ENCODE data around the gene CEP85.
"Not testable (repeated sequence)": the region's sequence is repeated elsewhere in the genome, so short reads cannot be mapped to it uniquely, and the experiment has no call there.

Gene CEP85

DNA sequence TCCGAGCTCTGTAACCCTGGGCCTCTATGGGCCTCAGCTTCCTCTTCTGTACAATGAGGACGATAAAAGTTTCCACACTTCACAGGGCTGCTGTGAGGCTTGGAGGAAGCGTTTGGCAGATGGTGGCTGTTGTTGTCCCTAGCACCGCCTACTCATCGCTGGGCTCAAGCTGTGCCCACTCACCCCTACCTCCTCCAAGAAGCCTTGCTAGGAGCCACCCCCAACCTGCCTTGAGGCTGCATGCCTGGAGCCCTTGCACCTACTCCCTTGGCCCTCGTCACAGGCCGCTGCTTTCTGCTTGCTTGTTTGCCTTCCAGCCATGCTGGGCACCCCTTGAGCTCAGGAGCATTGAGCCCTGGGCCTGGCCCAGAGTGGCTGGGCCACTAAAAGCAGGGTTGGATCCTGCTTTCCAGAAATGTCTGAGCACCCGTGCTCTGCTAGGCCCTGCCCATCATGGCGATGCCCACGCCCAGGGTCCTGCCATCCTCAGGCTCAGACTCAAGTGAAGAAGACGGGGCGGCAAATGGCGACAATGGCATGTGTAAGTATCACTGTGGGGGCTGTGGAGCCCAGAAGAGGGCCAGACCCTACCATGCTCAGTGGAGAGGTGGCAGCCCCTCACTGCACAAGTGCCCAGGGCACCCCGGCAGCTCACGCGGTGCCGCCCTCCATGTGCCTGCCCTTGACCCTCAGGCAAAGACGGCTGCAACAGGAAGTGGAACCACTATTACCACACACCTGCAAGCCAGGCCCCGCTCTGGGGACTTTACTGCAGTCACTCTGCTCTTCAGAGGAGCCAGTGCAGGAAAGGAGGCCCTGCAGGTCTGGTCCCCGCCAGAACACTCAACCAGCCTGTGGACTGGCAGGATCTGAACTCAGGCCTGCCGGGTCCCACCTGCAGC is 55.4 kb downstream of the CEP85 start:
- Histone ChIP-seq H3K36me3 (peaks cover 5% of the 10 kb centered on the region), H3K27ac (peak overlapping the region; percentile 100), H3K9me3 (no peaks in the 10 kb centered on the region), H3K4me1 (ENCODE audit: control insufficient read depth in 1 of 2, insufficient read depth in 1 of 2, low read depth in 1 of 2, low read length in 1 of 2) (peaks cover 88% of the 10 kb centered on the region in 2 experiments), H3K4me3 (ENCODE audit: low read depth in 1 of 2, low read length in 1 of 2) (peak overlapping the region; percentile 36 to 56), H3K27me3 (no peaks in the 10 kb centered on the region)
- TF ChIP-seq, protein P1, sequence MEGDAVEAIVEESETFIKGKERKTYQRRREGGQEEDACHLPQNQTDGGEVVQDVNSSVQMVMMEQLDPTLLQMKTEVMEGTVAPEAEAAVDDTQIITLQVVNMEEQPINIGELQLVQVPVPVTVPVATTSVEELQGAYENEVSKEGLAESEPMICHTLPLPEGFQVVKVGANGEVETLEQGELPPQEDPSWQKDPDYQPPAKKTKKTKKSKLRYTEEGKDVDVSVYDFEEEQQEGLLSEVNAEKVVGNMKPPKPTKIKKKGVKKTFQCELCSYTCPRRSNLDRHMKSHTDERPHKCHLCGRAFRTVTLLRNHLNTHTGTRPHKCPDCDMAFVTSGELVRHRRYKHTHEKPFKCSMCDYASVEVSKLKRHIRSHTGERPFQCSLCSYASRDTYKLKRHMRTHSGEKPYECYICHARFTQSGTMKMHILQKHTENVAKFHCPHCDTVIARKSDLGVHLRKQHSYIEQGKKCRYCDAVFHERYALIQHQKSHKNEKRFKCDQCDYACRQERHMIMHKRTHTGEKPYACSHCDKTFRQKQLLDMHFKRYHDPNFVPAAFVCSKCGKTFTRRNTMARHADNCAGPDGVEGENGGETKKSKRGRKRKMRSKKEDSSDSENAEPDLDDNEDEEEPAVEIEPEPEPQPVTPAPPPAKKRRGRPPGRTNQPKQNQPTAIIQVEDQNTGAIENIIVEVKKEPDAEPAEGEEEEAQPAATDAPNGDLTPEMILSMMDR (IDR thresholded peaks at IDR 0.05) = peak; percentile 31

DNA sequence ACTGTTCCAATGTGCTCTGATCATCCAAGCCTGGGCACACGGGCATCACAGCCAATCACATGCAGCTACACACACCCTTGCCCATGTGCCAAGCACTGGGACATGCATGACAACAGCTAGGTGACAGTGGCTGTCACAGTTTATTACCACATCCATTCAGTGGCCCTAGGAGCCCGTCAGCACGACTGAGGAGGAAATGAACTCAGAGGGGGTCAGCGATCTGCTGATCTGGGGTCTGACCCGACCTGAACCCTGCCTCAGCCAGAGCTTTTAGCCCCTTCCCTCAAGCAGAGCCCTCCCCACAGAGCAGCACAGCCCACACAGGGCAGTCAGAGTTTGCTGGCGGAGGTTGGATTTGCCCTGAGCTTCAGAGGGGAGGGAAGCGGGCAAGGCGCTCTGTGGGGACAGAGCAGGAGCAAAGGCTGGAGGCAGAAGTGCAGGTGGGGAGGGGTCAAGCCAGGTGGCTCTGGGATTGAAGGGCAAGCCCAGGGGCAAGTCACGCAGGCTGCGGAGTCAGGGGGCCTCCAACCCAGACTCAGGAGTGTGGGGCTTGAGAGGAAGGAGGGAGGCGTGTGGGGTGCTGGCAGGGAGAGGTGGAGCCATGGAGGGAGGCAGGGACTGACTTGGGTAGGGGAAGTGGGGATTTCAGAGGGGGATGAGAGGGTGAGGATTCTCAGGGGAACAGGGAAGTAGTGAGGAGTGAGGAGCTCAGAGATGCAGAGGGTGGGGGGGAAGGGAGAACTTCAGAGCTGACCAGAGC is 56.3 kb downstream of the CEP85 start:
- Histone ChIP-seq H3K9me3 (no peaks in the 10 kb centered on the region), H3K4me3 (ENCODE audit: low read depth in 1 of 2, low read length in 1 of 2) (peak overlapping the region; percentile 36 to 56), H3K4me1 (ENCODE audit: control insufficient read depth in 1 of 2, insufficient read depth in 1 of 2, low read depth in 1 of 2, low read length in 1 of 2) (peaks cover 79% of the 10 kb centered on the region in 2 experiments), H3K36me3 (no peaks in the 10 kb centered on the region), H3K27me3 (no peaks in the 10 kb centered on the region), H3K27ac (peak overlapping the region; percentile 100)
- TF ChIP-seq, protein P1 (IDR thresholded peaks at IDR 0.05) = peak; percentile 18

DNA sequence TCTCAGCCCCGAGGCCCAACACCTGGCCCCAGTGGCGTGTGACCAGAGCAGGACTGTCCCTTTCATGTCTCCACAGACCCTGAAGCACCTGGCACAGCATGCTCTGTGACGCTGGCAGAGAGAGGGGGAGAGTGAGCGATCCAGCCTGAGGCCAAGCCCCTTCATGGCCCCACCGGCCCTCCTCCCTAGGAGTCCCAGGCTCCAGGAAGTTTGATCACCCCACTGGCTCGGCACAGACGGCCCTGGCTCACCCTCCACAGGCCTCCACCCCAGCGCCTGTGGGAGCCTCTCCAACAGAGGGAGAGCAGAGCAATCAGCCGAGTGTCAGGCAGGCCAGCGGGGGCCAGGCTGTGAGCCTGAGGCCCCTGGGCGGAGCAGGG is 56.9 kb downstream of the CEP85 start:
- no peaks in the 10 kb centered on the region for H3K27me3 ChIP-seq
- peaks cover 73 to 74% of the 10 kb centered on the region in 2 experiments for H3K4me1 ChIP-seq (ENCODE audit: control insufficient read depth in 1 of 2, insufficient read depth in 1 of 2, low read depth in 1 of 2, low read length in 1 of 2)
- no peaks in the 10 kb centered on the region for H3K9me3 ChIP-seq
- peak overlapping the region; percentile 36 to 56 for H3K4me3 ChIP-seq (ENCODE audit: low read depth in 1 of 2, low read length in 1 of 2)
- peaks cover 5% of the 10 kb centered on the region for H3K36me3 ChIP-seq
- TF ChIP-seq, protein P1 (IDR thresholded peaks at IDR 0.05) = no peak
- peak overlapping the region; percentile 100 for H3K27ac ChIP-seq

DNA sequence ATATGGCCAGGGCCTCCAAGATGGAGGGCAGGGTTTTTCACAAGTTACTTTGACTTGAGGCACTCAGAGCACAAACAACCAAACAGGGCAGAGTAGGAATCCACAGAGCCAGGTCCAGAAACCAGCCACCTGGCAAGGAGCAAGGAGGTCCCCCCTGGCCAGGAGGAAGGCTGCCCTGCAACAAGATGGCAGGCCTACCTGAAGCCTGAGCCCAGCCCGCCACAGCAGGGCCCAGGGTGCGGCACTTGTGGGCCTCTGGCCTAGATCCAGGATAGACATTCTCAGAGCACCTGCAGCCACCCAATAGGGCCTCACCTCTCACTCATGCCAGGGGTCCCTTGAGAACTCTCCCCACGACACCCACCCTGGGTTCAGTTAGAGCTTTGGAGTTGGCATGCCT is 57.4 kb downstream of the CEP85 start:
- TF ChIP-seq, protein P1 (IDR thresholded peaks at IDR 0.05) = no peak
- peak overlapping the region in 1 of 2 experiments; percentile 56 for H3K4me3 ChIP-seq (ENCODE audit: low read depth in 1 of 2, low read length in 1 of 2)
- peaks cover 9% of the 10 kb centered on the region for H3K36me3 ChIP-seq
- H3K27ac ChIP-seq = peak overlapping the region; percentile 100
- H3K27me3 ChIP-seq = no peaks in the 10 kb centered on the region
- peaks cover 68% of the 10 kb centered on the region in 2 experiments for H3K4me1 ChIP-seq (ENCODE audit: control insufficient read depth in 1 of 2, insufficient read depth in 1 of 2, low read depth in 1 of 2, low read length in 1 of 2)
- no peaks in the 10 kb centered on the region for H3K9me3 ChIP-seq

DNA sequence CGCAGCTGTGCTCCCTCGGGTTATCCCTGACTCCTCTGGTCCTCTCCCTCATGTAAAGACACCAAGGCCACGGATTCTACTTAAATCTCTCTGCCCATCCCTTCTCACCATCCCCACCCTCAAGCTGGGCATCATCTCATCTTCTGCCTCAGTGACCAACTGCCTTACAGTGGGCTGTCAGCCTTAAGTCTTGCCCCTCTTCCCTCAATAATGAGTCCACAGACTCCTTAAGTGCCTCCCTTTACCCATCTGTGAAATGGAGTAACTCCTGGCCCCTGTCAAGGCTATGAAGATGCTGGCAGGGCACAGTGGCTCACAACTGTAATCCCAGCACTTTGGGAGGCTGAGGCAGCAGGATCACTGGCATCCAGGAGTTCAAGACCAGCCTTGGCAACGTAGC is 57.9 kb downstream of the CEP85 start:
- no peaks in the 10 kb centered on the region for H3K9me3 ChIP-seq
- peak overlapping the region in 1 of 2 experiments; percentile 56 for H3K4me3 ChIP-seq (ENCODE audit: low read depth in 1 of 2, low read length in 1 of 2)
- peak overlapping the region; percentile 100 for H3K27ac ChIP-seq
- peaks cover 9% of the 10 kb centered on the region for H3K36me3 ChIP-seq
- peaks cover 63% of the 10 kb centered on the region in 2 experiments for H3K4me1 ChIP-seq (ENCODE audit: control insufficient read depth in 1 of 2, insufficient read depth in 1 of 2, low read depth in 1 of 2, low read length in 1 of 2)
- no peaks in the 10 kb centered on the region for H3K27me3 ChIP-seq
- TF ChIP-seq, protein P1 (IDR thresholded peaks at IDR 0.05) = no peak

DNA sequence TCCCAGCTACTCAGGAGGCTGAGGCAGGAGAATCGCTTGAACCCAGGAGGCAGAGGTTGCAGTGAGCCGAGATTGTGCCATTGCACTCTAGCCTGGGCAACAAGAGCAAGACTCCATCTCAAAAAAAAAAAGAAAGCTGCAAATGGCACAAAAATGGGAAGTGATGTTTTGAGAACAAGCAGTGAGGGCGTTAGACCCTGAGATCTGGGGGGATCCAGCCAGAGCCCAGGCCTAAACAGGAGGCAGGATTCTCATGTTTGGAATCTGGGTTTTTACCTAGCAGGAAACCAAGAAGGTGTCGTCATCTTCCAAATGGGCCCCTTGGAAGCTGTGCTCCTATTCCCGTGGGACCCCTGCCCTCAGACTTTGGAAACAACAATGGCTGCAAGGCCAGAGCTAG is 58.7 kb downstream of the CEP85 start:
- H3K27me3 ChIP-seq; H3K4me3 ChIP-seq (ENCODE audit: low read depth in 1 of 2, low read length in 1 of 2); H3K9me3 ChIP-seq; H3K36me3 ChIP-seq: not testable (repeated sequence)
- Histone ChIP-seq H3K27ac (peak overlapping the region; percentile 100), H3K4me1 (ENCODE audit: control insufficient read depth in 1 of 2, insufficient read depth in 1 of 2, low read depth in 1 of 2, low read length in 1 of 2) (peaks cover 57 to 59% of the 10 kb centered on the region in 2 experiments)
